AG09309 (cell line): ENCODE data around the gene IL4R.
"Not testable (repeated sequence)": the region's sequence is repeated elsewhere in the genome, so short reads cannot be mapped to it uniquely, and the experiment has no call there.

ENCODE experiments used
- DNase-seq: peaks from one replicate; pipeline ENCODE4 v3.0.0-alpha.2; 2010; ENCODE audit warnings: low read depth
- H3K4me3 ChIP-seq: 2 replicates; pipeline ENCODE4 v1.5.1; 2011; ENCODE audit warnings: mild to moderate bottlenecking, low read depth, low read length, moderate library complexity; ENCODE audit not compliant: control insufficient read depth
- CTCF ChIP-seq: IDR thresholded peaks from 2 replicates; pipeline ENCODE4 v1.5.1; 2011; ENCODE audit warnings: mild to moderate bottlenecking, low read depth, low read length, inconsistent platforms; ENCODE audit not compliant: insufficient read depth, control insufficient read depth; ENCODE audit errors: missing control alignments

IL4R gene

GRCh38 chr16:27389272-27389961 is 75.6 kb downstream of the IL4R start:
- no peak for DNase-seq
- no peak overlapping the region for H3K4me3 ChIP-seq
- TF ChIP-seq CTCF: no peak

- no peak for DNase-seq
- no peak for TF ChIP-seq CTCF
- no peak overlapping the region for H3K4me3 ChIP-seq
These were observed 76.4 kb downstream of the IL4R start for GRCh38 chr16:27390151-27390550.

GRCh38 chr16:27392671-27393070 is 78.9 kb downstream of the IL4R start:
- H3K4me3 ChIP-seq: no peak overlapping the region
- no peak for TF ChIP-seq CTCF
- no peak for DNase-seq

GRCh38 chr16:27394516-27394915 is 80.7 kb downstream of the IL4R start:
- no peak overlapping the region for H3K4me3 ChIP-seq
- DNase-seq: no peak
- TF ChIP-seq CTCF: no peak

GRCh38 chr16:27398341-27398893 is 84.6 kb downstream of the IL4R start:
- not testable (repeated sequence) for H3K4me3 ChIP-seq, DNase-seq

GRCh38 chr16:27398894-27399853 is 85.4 kb downstream of the IL4R start:
- no peak overlapping the region for H3K4me3 ChIP-seq
- no peak for TF ChIP-seq CTCF
- DNase-seq: no peak

- no peak for TF ChIP-seq CTCF
- DNase-seq: no peak
- H3K4me3 ChIP-seq: no peak overlapping the region
These were observed 86.2 kb downstream of the IL4R start for GRCh38 chr16:27399969-27400368.
